ENCODE data around the gene ERMAP. TPM values are rescaled to one million over a fixed set of nuclear protein-coding genes. Genes with fewer than 3 reads are reported as not detected.
"Not testable (repeated sequence)": the region's sequence is repeated elsewhere in the genome, so short reads cannot be mapped to it uniquely, and the experiment has no call there.

The ERMAP gene
- polyA plus RNA-seq, 4 donors: 19.9 to 24.1 (median 21.6) TPM

DNA sequence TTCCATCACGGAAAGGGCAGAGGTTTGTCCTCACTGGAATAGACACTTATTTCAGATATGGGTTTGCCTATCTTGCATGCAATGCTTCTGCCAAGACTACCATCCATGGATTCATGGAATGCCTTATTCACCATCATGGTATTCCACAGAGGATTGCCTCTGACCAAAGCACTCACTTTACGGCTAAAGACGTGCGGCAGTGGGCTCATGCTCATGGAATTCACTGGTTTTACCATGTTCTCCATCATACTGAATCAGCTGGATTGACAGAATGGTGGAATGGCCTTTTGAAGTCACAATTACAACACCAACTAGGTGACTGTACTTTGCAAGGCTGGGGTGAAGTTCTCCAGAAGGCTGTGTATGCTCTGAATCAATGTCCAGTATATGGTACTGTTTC lies 51.5 kb downstream of the ERMAP start:
- DNase-seq (ENCODE audit: low read depth in 4 of 4, low spot score in 3 of 4): not testable (repeated sequence)

DNA sequence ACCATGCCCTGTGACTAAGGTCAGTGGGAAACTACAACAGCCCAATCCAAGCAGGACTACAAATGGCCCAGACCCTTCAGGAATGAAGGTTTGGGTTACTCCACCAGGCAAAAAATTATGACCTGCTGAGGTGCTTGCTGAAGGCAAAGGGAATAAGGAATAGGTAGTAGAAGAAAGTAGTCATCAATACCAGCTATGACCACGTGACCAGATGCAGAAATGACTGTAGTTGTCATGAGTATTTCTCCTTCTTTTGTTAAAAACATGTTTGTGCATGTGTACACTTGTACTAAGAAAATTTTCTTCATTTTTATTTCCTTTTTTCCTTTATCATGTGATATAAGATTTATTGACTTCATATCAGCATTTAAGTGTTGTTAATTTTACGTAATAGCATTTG lies 52.3 kb downstream of the ERMAP start:
- DNase-seq (ENCODE audit: low read depth in 4 of 4, low spot score in 3 of 4): not testable (repeated sequence)

DNA sequence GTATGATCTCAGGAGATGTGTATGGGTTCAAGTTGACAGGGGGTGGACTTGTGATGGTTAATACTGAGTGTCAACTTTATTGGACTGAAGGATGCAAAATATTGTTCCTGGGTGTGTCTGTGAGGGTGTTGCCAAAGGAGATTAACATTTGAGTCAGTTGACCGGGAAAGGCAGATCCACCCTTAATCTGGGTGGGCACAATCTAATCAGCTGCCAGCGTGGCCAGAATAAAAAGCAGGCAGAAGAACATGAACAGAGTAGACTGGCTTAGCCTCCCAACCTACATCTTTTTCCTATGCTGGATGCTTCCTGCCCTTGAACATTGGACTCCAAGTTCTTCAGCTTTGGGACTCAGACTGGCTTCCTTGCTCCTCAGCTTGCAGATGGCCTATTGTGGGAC lies 52.8 kb downstream of the ERMAP start:
- not testable (repeated sequence) for DNase-seq (ENCODE audit: low read depth in 4 of 4, low spot score in 3 of 4)

DNA sequence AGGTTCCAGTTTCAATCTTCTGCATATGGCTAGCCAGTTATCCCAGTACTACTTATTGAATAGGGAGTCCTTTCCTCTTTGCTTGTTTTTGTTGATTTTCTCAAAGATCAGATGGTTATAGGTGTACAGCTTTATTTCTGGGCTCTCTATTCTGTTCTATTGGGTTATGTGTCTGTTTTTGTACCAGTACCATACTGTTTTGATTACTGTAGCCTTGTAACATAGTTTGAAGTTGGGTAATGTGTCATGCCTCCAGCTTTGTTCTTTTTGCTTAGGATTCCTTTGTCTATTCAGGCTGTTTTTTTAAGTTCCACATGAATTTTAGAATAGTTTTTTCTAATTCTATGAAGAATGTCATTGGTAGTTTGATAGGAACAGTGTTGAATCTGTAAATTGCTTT lies 56.2 kb downstream of the ERMAP start:
- DNase-seq (ENCODE audit: low read depth in 4 of 4, low spot score in 3 of 4): not testable (repeated sequence)

DNA sequence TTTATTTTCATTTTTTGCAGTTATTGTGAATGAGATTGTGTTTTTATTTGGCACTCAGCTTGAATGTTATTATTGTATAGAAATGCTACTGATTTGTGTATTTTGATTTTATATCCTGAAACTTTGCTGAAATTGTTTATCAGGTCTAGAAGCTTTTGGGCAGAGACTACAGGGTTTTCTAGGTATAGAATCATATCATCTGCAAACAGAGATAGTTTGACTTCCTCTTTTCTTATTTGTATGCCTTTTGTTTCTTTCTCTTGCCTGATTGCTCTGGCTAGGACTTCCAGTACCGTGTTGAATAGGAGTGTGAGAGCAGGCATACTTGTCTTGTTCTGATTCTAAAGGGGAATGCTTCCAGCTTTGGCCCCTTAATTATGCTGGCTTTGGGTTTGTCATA lies 56.7 kb downstream of the ERMAP start:
- no peak for DNase-seq (ENCODE audit: low read depth in 4 of 4, low spot score in 3 of 4)

DNA sequence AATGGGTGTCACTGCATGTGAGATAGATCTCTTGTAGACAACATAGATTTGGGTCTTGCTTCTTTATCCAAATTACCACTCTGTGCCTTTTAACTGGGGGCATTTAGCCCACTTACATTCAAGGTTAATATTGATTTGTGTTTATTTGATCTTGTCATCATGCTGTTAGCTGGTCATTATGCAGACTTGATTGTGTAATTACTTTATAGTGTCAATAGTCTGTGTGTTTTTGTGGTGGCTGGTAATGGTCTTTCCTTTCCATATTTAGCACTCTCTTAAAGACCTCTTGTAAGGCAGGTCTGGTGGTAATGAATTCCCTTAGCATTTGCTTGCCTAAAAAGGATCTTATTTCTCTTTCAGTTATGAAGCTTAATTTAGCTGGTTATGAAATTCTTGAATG lies 59.1 kb downstream of the ERMAP start:
- DNase-seq (ENCODE audit: low read depth in 4 of 4, low spot score in 3 of 4): no peak

DNA sequence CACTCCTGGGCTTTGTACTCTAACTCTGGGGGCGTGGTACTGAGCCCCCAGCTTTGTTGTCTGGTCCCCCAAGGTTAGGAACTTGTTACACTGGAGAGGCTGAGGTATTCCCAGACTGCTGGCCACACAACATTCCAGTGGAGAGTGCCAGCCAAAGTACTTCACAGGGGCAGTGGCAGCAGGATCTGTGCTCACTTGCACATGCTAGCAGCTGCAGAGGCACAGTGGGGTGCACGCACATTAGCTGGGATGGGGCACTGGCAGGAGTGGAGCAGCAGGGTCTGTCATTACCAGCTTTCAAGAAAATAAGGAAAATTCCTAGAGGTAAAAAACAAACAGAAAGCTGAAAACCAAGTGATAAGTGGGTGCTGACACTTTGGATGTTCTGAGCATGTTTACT lies 60.5 kb downstream of the ERMAP start:
- no peak for DNase-seq (ENCODE audit: low read depth in 4 of 4, low spot score in 3 of 4)

DNA sequence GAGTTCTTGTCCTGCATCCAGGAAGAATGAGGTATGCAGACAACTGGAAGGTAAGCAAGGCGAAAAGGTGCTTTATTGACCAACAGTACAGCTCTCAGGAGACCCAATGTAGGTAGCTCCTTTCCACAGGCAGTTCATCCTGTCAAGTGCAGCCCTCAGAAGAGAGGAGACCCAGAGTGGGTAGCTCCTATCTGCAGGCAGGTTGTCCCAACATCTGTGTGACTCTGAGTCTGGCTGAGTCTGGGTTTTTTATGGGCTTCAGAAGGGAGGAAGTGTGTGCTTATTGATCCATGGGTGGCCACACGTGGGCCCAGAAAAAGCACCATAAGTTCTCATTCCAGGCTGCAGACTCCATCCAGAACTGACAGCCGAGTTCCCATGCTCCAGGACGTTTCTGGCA lies 63.5 kb downstream of the ERMAP start:
- no peak for DNase-seq (ENCODE audit: low read depth in 4 of 4, low spot score in 3 of 4)

DNA sequence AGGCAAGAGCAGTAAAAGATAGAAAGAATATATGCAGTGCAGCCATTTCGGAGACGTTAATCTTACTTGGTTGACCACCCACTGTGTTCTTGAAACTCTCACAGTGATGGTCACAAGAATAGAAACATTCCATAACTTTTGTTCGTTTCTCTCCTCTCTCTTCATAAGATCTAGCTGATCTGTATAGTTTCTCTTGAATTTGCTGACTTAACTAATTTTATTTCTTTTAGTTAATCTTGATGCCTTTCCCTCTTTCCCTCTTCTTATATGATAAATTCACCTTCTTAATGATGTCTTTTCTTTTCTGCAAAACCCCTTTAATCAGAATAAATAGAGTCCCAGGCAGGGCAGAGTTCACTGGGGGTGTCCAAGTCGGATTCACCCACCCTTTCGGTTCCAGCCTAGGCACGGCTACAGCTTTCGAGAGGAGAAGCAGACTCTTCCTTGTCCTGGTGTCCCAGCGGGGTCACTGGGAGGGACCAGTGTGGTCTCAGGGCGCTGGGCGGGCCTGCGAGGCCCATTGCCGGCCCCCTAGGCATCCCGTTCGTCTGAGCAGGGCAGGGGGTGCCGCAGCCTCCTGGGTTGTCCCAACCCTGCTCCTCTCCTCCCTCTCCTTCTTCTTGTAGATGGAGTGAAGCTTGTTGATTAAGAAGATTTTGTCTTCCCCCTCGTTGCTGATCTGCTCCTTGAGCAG lies 69.3 kb downstream of the ERMAP start:
- DNase-seq (ENCODE audit: low read depth in 4 of 4, low spot score in 3 of 4): no peak

DNA sequence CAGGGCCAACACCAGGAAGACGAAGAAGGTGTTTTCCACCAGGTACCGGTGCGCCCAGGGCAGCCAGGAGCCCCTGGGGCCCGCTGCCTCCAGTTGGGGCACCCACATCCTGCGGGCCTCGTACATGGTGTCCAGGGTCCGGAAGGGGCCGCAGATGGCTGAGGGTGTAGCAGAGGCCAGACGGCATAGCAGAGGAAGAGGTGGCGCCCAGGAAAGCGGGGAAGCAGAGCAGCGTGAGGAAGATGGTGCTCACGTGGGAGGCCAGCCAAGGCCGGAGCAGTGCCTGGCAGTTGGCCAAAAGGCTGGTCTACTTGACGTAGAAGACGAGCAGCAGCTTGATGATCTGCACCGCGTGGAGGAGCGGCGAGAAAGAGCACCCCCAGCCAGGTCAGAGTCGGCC lies 69.9 kb downstream of the ERMAP start:
- no peak for DNase-seq (ENCODE audit: low read depth in 4 of 4, low spot score in 3 of 4)

DNA sequence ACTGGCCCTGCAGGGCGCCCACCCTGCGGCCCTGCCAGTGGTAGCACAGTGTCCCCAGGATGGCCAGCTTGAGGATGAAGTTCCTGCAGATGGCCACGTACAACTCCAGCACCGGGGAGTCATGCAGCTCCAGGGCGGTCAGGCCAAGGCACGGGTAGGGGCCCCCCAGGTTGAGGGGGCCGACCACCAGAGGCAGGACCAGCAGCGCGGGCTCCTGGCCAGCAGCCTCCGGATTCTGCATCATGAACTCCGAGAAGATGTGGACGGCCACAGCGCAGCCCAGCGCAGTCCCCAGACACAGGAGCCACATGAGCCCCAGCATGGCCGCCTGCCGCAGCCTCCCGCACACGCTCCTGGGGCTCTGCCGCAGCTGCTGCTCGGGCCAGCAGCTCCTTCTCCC lies 70.4 kb downstream of the ERMAP start:
- DNase-seq (ENCODE audit: low read depth in 4 of 4, low spot score in 3 of 4): no peak

DNA sequence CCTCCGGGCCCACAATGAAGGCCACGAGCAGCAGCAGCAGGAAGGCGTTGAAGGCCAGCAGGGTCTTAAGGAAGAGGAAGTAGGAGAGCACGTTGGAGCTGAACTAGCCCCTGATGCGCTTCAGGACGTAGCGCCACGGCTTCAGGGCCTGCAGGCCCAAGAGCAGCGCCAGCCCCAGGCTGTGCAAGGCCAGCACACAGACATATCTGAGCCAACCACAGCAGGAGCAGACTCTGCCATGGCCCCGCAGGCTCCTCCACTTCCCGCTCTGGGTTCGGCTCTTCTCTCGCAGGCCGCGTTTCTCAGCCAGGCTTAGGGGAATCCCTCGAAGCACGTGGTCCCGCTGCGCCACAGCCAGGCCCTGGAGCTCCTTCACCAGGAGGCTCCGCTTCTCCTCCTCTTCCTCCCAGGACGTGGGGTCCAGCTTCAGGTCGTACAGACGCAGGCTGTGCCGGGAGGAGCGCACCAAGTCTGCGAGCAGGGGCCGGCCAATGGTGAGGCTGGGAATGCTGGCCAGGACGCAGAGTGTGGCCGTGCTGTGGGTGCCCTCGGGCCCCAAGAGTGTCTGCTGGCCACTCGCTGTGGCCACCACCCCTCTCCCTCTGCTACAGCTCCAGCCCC lies 71.2 kb downstream of the ERMAP start:
- DNase-seq (ENCODE audit: low read depth in 4 of 4, low spot score in 3 of 4): no peak

DNA sequence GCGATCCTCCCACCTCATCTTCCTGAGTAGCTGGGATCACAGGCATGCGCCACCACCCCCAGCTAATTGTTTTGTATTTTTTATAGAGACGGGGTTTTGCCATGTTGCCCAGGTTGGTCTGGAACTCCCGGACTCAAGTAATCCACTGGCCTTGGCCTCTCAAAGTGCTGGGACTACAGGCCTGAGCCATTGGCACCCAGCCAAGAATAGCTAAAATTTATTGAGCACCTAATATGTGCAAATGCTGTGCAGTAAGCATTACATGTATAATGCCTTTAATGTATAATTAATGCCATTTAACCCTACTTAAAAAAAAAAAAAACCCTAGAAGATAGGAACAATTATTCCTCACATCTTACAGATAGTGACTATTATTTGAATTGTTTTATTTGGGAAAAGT lies 72.3 kb downstream of the ERMAP start:
- DNase-seq (ENCODE audit: low read depth in 4 of 4, low spot score in 3 of 4): no peak

DNA sequence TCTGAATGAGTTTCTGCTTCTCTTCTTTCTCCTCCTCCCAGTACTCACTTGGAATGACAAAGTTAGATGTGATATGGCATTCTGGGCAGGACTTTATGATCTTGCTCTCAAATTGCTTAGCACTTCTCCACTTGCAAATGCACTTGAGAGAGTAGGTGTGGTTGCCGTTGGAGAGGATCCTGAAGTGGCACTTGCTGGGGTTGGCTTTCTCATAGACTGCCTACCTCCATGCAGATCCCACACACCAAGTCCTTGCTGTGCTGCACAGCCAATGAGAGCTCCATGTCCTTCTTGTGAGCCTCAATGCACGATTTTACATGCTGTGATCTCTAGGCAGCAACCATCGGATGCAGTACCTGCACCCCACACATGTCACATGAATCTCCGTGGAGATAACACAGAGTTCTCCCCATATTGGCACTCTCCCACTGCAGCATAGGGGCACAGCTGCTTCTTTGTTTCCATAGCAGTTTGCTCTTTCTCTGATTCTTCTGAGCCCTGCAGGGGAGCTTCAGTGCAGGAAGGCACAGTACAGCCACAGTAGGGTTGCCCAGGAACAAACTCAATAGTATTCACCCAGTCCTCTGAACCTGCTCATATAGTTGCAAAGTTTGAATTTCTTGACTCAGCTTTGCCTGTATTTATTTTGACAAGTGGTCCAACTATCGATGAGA lies 74.7 kb downstream of the ERMAP start:
- DNase-seq (ENCODE audit: low read depth in 4 of 4, low spot score in 3 of 4): no peak

Other genes starting within 250 kb of the ERMAP start
- 10 to 100 TPM; 55.8 to 58.1 (median 56.3) TPM for gene PPIH, start 158.7 kb upstream of the ERMAP start, polyA plus RNA-seq (ENCODE audit: insufficient read length in 4 of 4)
- gene YBX1, start 134.7 kb upstream of the ERMAP start, polyA plus RNA-seq (ENCODE audit: insufficient read length in 4 of 4): 100 to 1,000 TPM; 663 to 691 (median 683) TPM
- gene CLDN19, start 76.9 kb upstream of the ERMAP start, polyA plus RNA-seq (ENCODE audit: insufficient read length in 4 of 4): 100 to 1,000 TPM in 2 of 4 donors, 10 to 100 TPM in 2; 88.5 to 111 (median 102) TPM
- gene P3H1, start 50.1 kb upstream of the ERMAP start, polyA plus RNA-seq (ENCODE audit: insufficient read length in 4 of 4): 10 to 100 TPM; 68.2 to 74.0 (median 71.7) TPM
- 10 to 100 TPM in 3 of 4 donors, 1 to 10 TPM in 1; 8.4 to 12.2 (median 11.3) TPM for gene C1orf50, start 49.9 kb upstream of the ERMAP start, polyA plus RNA-seq (ENCODE audit: insufficient read length in 4 of 4)
- gene TMEM269, start 32.1 kb upstream of the ERMAP start, polyA plus RNA-seq (ENCODE audit: insufficient read length in 4 of 4): under 1 TPM; 0.65 to 1.00 (median 0.84) TPM
- 10 to 100 TPM; 64.8 to 77.6 (median 69.3) TPM for gene SVBP, start 275 bp downstream of the ERMAP start, polyA plus RNA-seq (ENCODE audit: insufficient read length in 4 of 4)
- 10 to 100 TPM; 19.5 to 21.4 (median 20.9) TPM for gene ZNF691, start 29.5 kb downstream of the ERMAP start, polyA plus RNA-seq (ENCODE audit: insufficient read length in 4 of 4)
- 10 to 100 TPM; 36.1 to 55.3 (median 40.9) TPM for gene SLC2A1, start 141.7 kb downstream of the ERMAP start, polyA plus RNA-seq (ENCODE audit: insufficient read length in 4 of 4)

Data from right renal pelvis (tissue), 4 donors.